GM12878 (cell line): ENCODE measurements around the gene SLC39A13. TPM values are rescaled to one million over a fixed set of nuclear protein-coding genes. Genes with fewer than 3 reads are reported as not detected.

Experiments
- ASH2L ChIP-seq: fragments of 300-600, 200-600 bp; sonication (generic); IDR thresholded peaks from 2 replicates; pipeline ENCODE4 v1.6.1; 2017; ENCODE audit warnings: low read depth, mild to moderate bottlenecking, borderline replicate concordance
- BMI1 ChIP-seq: fragments of 450-650 bp; IDR thresholded peaks from 2 replicates; pipeline ENCODE4 v1.6.1; 2016; ENCODE audit warnings: mild to moderate bottlenecking, moderate library complexity, borderline replicate concordance
- CBX3 ChIP-seq: fragments of 200-600 bp; sonication (generic); IDR thresholded peaks from 2 replicates; pipeline ENCODE4 v1.6.1; 2016; ENCODE audit warnings: low read depth, borderline replicate concordance
- CEBPB ChIP-seq, 2 experiments: fragments of 150-350 bp in 1 of 2; IDR thresholded peaks; 2 replicates each; pipeline ENCODE4 v1.6.1; 2012 to 2014; ENCODE audit warnings: low read depth in 2 of 2, low read length in 2 of 2, borderline replicate concordance in 1 of 2, inconsistent platforms in 1 of 2
- CREB1 ChIP-seq: IDR thresholded peaks from 2 replicates; pipeline ENCODE4 v1.6.1; 2012; ENCODE audit warnings: low read depth, mild to moderate bottlenecking, inconsistent platforms
- DPF2 ChIP-seq: fragments of 450-650 bp; IDR thresholded peaks from 2 replicates; pipeline ENCODE4 v1.6.1; 2017; ENCODE audit warnings: mild to moderate bottlenecking
- EP300 ChIP-seq, 2 experiments: fragments of 150-350 bp in 1 of 2; IDR thresholded peaks; 2 replicates each; pipeline ENCODE4 v1.6.1; 2011 to 2012; ENCODE audit warnings: low read depth in 2 of 2, low read length in 2 of 2, borderline replicate concordance in 1 of 2, improper control_type of control experiment in 1 of 2, inconsistent platforms in 1 of 2; ENCODE audit not compliant: control insufficient read depth in 1 of 2
- ESRRA ChIP-seq: IDR thresholded peaks from 2 replicates; pipeline ENCODE4 v1.6.1; 2012; ENCODE audit warnings: mild to moderate bottlenecking, low read length, improper control_type of control experiment
- IRF4 ChIP-seq: IDR thresholded peaks from 2 replicates; pipeline ENCODE4 v1.6.1; 2011; ENCODE audit warnings: low read depth, low read length
- KDM1A ChIP-seq: fragments of 200-600 bp; sonication (generic); IDR thresholded peaks from 2 replicates; pipeline ENCODE4 v1.6.1; 2016; ENCODE audit warnings: borderline replicate concordance
- MEF2B ChIP-seq: fragments of 450-650 bp; IDR thresholded peaks from 2 replicates; pipeline ENCODE4 v1.6.1; 2018; ENCODE audit warnings: mild to moderate bottlenecking, moderate library complexity; ENCODE audit not compliant: partially characterized antibody, poor library complexity, severe bottlenecking
- MYB ChIP-seq: fragments of 150-350 bp; IDR thresholded peaks from 2 replicates; pipeline ENCODE4 v1.6.1; 2014; ENCODE audit warnings: mild to moderate bottlenecking, low read depth, low read length, borderline replicate concordance
- RB1 ChIP-seq: fragments of 450-650 bp; formaldehyde crosslinking; IDR thresholded peaks from 2 replicates; pipeline ENCODE4 v1.6.1; 2017; ENCODE audit warnings: mild to moderate bottlenecking, borderline replicate concordance
- RFX5 ChIP-seq: IDR thresholded peaks from 2 replicates; pipeline ENCODE4 v1.6.1; 2011; ENCODE audit warnings: low read depth, low read length, improper control_type of control experiment
- STAT1 ChIP-seq: fragments of 450-650 bp; conservative IDR thresholded peaks from 2 replicates; pipeline ENCODE4 v1.6.1; 2014; ENCODE audit warnings: antibody characterized with exemption, mild to moderate bottlenecking
- STAT3 ChIP-seq: IDR thresholded peaks from 2 replicates; pipeline ENCODE4 v1.6.1; 2011; ENCODE audit warnings: low read depth, low read length, improper control_type of control experiment
- ZBTB4 ChIP-seq: fragments of 450-650 bp; formaldehyde crosslinking; IDR thresholded peaks from 2 replicates; pipeline ENCODE4 v1.4.0; 2022; ENCODE audit warnings: mild to moderate bottlenecking, moderate library complexity
- ZNF24 ChIP-seq: fragments of 450-650 bp; IDR thresholded peaks from 2 replicates; pipeline ENCODE4 v1.6.1; 2017; ENCODE audit warnings: antibody characterized with exemption, mild to moderate bottlenecking
- polyA plus RNA-seq, 11 experiments: library from polyadenylated mRNA; depleted of rRNA in 4 of 11; unstranded in 6 of 11; stranded (reverse) in 5 of 11; fragments of >200 nt; fragmentation: Nextera tagmentation in 4 of 11; fragmentation: Illumina TruSeq in 1 of 11; extraction: Ambion mirVana in 4 of 11; extraction: Trizol in 1 of 11; gene quantifications; 1 replicate in 1 of 11; 2 replicates in 10 of 11; pipeline versions ENCODE4 v1.2.1 to v1.2.3, GENCODE V29; 2011 to 2016; ENCODE audit warnings: inconsistent platforms in 2 of 11, missing spikeins in 2 of 11, low read depth in 1 of 11
- total RNA-seq, 4 experiments: library from RNA; depleted of rRNA in 3 of 4; stranded (reverse); fragments of >200 nt in 3 of 4; fragmentation: Illumina TruSeq in 1 of 4; extraction: Trizol in 1 of 4; gene quantifications; 2 replicates each; pipeline versions ENCODE4 v1.2.1 to v1.2.3, GENCODE V29; 2013 to 2021
- TF ChIP-seq, protein P1 (sequence below): fragments of 450-650 bp; IDR thresholded peaks from 2 replicates; pipeline ENCODE4 v1.6.1; 2017; ENCODE audit warnings: low read depth, mild to moderate bottlenecking, moderate library complexity
- TF ChIP-seq, protein P2 (sequence below): IDR thresholded peaks from 2 replicates; pipeline ENCODE4 v1.6.1; 2012; ENCODE audit warnings: low read depth, low read length, improper control_type of control experiment
- TF ChIP-seq, protein P3 (sequence below): fragments of 450-650 bp; formaldehyde crosslinking; IDR thresholded peaks from 2 replicates; pipeline ENCODE4 v1.5.0; 2022; ENCODE audit warnings: mild to moderate bottlenecking, missing genetic modification characterization

The SLC39A13 gene
- total and polyA plus RNA-seq, 10 of the 15 experiments (the other 5 are each of a cell fraction or from before 2014, with no cell fraction given) = 0.23 to 19.8 (median 6.3) TPM

DNA sequence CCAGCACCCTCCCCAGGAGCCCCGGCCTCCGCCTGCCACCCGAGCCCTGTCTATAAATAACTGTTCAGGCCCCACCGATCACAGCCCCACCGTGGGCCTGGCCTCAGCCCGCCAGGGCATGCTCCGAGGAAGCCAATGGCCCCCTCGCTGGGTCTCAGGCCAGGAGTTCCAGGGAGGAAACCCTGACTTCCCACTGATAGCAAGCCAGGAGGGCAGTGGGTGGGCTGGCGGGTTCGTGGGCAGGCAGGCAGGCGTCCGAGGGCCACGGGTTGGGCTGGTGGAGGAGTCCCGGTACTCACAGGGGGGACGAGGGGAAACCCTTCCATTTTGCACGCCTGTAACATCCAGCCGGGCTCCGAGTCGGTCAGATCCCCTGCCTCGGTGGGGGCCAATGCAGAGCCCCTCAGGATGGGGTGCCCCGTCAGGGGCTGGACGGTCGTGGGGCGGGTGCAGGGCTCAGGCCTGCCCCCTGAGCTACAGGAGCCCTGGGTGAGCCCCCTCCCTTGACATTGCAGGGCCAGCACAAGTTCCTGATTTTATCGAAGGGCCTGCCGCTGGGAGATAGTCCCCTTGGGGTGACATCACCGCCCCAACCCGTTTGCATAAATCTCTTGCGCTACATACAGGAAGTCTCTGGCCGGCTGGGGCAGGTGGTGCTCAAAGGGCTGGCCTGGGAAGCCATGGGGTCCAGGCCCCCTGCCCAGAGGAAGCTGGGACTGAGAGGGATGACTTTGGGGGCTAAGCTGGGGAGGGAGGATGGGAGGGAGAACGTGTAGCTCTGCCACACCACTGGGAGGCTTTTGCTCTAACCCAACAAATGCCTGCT lies 30.2 kb upstream of the SLC39A13 start, which contains the start of gene SPI1 (continued):
- TF ChIP-seq RB1 (no peak), DPF2 (peak; percentile 52), CEBPB (IDR thresholded peaks at IDR 0.05; ENCODE audit: borderline replicate concordance in 1 of 2, low read depth in 2 of 2, low read length in 2 of 2) (no peak), IRF4 (no peak), ASH2L (no peak), STAT1 (no peak), EP300 (IDR thresholded peaks at IDR 0.05; ENCODE audit: borderline replicate concordance in 1 of 2, control insufficient read depth in 1 of 2, low read depth in 2 of 2, low read length in 2 of 2) (no peak), RFX5 (peak; percentile 25; the same call in 1 of the 2 replicates), STAT3 (no peak), ZNF24 (no peak), CBX3 (no peak), CREB1 (peak; percentile 67), MEF2B (peak; percentile 61), ZBTB4 (CRISPR knock-in tag) (no peak), KDM1A (no peak), ESRRA (no peak), MYB (no peak), BMI1 (no peak)
- TF ChIP-seq, protein P1, sequence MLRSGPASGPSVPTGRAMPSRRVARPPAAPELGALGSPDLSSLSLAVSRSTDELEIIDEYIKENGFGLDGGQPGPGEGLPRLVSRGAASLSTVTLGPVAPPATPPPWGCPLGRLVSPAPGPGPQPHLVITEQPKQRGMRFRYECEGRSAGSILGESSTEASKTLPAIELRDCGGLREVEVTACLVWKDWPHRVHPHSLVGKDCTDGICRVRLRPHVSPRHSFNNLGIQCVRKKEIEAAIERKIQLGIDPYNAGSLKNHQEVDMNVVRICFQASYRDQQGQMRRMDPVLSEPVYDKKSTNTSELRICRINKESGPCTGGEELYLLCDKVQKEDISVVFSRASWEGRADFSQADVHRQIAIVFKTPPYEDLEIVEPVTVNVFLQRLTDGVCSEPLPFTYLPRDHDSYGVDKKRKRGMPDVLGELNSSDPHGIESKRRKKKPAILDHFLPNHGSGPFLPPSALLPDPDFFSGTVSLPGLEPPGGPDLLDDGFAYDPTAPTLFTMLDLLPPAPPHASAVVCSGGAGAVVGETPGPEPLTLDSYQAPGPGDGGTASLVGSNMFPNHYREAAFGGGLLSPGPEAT = 0 out of 2 replicates have a peak, but pooled peaks have one; percentile 30
- TF ChIP-seq, protein P2, sequence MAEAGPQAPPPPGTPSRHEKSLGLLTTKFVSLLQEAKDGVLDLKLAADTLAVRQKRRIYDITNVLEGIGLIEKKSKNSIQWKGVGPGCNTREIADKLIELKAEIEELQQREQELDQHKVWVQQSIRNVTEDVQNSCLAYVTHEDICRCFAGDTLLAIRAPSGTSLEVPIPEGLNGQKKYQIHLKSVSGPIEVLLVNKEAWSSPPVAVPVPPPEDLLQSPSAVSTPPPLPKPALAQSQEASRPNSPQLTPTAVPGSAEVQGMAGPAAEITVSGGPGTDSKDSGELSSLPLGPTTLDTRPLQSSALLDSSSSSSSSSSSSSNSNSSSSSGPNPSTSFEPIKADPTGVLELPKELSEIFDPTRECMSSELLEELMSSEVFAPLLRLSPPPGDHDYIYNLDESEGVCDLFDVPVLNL = no peak
- TF ChIP-seq, protein P3, sequence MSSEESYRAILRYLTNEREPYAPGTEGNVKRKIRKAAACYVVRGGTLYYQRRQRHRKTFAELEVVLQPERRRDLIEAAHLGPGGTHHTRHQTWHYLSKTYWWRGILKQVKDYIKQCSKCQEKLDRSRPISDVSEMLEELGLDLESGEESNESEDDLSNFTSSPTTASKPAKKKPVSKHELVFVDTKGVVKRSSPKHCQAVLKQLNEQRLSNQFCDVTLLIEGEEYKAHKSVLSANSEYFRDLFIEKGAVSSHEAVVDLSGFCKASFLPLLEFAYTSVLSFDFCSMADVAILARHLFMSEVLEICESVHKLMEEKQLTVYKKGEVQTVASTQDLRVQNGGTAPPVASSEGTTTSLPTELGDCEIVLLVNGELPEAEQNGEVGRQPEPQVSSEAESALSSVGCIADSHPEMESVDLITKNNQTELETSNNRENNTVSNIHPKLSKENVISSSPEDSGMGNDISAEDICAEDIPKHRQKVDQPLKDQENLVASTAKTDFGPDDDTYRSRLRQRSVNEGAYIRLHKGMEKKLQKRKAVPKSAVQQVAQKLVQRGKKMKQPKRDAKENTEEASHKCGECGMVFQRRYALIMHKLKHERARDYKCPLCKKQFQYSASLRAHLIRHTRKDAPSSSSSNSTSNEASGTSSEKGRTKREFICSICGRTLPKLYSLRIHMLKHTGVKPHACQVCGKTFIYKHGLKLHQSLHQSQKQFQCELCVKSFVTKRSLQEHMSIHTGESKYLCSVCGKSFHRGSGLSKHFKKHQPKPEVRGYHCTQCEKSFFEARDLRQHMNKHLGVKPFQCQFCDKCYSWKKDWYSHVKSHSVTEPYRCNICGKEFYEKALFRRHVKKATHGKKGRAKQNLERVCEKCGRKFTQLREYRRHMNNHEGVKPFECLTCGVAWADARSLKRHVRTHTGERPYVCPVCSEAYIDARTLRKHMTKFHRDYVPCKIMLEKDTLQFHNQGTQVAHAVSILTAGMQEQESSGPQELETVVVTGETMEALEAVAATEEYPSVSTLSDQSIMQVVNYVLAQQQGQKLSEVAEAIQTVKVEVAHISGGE (CRISPR knock-in tag) = no peak
